Stimulated activated CD8-positive, alpha-beta memory T cell treated with anti-CD3 and anti-CD28 coated beads, Interleukin-12 subunit alpha, Interleukin-12 subunit beta, amount 100 ng/mL, for 1 hour (primary cell): Measurements from ENCODE around the gene WDR35.

Experiments used
- DNase-seq: peaks from one replicate; pipeline ENCODE4 v3.0.0-alpha.2; 2020; ENCODE audit warnings: low read depth

The WDR35 gene

DNA sequence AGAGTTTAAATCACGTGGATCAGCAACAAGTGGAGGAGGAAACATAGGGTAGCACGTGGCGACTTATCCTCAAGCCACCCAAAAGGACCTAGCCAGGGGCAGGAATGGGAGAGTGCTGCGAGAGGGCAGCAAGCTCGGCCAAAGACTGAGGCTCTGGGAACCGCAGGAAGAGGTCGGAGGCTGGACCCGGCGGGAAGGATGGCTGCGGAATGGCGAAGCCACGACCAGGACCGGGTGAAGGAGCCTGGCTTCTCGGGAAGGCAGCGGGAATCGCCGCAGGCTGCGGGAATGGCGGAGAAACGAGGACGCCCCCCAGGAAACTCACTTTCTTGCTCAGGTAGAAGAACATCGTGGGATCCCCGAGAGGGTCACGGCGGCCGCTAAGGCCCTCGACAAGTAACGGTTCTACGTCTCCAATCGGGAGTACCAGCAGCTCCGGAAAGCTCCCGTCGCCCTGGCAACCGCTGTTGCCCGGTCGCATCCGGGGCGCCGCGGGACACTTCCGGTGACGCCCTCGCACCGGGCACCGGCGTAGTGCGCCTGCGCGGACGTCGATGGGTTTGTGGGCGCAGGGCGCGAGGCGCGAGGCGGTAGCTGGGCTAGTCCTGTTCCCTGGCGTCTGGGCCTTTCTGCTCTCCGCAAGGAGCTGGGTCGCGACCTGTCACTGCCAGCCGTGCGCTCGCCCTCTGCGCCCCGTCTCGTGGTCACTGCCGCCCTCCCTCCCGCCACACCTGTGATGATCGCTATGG, at the start of gene WDR35:
WDR35 (minus strand) TSS at position 439 of the 749 bp plus-strand sequence; CDS start at position 349, 90 bp downstream.
- DNase-seq = peak; percentile 83

- no peak for DNase-seq
These were observed 47.8 kb upstream of the WDR35 start for GRCh38 chr2:20037660-20038059.

GRCh38 chr2:20035955-20036666, 46.2 kb upstream of the WDR35 start:
- no peak for DNase-seq

- DNase-seq = no peak
These were observed 44.9 kb upstream of the WDR35 start for GRCh38 chr2:20034821-20035220.

GRCh38 chr2:20034218-20034617, 44.3 kb upstream of the WDR35 start:
- no peak for DNase-seq

DNA sequence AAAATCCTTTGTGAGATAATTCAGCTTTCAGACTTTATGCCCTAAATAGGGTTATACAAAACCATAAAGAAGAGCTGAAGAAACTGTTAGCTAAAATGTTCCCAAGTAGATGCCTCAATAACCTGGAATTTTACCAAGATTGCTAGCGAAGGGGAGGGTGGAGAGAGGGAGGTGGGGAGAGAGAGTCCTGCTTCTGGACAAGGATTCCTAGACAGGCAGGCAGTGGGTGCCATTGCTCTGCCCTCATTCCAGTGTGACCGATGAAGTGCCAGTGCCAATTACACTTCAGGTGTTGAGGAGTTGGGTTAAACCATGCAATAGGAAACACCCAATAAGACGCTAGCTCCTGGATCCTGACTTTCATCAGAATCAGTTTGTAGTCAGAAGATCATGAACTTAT, 43.4 kb upstream of the WDR35 start:
- no peak for DNase-seq

- DNase-seq = no peak
These were observed 40.3 kb upstream of the WDR35 start for GRCh38 chr2:20030224-20030623.

GRCh38 chr2:20027705-20028434, 38.0 kb upstream of the WDR35 start:
- DNase-seq = no peak

DNA sequence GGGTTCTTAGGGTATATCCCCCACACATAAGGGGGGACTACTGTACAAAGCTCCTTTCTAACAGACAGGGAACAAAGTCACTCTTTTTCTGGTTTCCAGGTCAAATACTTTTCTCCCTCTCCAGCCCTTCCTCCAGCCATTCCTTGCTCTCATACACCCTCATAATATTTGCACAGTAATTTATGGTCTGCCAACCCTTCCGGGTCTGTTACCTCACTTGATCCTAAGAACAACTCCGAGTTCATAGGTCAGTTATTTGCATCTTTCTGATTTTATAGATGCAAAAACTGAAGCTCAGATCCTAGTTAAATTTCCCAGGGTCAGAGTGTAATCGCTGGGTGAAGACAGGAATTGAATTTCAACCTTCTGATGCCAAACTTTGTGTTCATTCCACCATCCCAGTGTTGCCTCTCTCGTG, 37.4 kb upstream of the WDR35 start:
- DNase-seq = no peak

DNA sequence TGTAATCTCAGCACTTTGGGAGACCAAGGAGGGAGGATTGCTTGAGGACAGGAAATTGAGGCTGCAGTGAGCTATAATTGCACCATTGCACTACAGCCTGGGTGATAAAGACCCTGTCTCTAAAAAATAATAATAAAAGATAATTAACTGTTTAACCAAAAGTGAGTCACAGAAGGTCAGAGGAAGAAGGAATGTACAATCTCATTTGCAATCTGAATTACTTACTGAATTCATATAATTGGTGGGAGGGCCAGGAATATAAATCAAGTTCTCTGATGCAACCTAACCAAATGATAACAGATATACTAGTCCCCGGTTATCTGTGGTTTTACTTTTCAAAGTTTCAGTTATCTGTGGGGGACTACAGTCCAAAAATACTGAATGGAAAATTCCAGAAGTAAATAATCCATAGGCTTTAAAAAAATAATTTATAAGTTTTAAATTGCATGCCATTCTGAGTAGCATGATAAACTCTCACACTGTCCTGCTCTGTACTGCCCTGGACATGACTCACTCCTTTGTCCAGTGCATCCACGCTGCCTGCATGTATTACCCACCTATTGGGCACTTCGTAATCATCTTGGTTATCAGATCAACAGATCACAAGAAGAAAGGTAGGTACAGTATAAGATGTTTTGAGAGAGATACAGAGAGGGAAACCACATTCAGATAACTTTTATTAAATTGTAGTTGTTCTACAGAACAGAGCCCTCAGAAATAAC, 35.3 kb upstream of the WDR35 start:
- DNase-seq = no peak

GRCh38 chr2:20023688-20024087, 33.8 kb upstream of the WDR35 start:
- DNase-seq = no peak

DNA sequence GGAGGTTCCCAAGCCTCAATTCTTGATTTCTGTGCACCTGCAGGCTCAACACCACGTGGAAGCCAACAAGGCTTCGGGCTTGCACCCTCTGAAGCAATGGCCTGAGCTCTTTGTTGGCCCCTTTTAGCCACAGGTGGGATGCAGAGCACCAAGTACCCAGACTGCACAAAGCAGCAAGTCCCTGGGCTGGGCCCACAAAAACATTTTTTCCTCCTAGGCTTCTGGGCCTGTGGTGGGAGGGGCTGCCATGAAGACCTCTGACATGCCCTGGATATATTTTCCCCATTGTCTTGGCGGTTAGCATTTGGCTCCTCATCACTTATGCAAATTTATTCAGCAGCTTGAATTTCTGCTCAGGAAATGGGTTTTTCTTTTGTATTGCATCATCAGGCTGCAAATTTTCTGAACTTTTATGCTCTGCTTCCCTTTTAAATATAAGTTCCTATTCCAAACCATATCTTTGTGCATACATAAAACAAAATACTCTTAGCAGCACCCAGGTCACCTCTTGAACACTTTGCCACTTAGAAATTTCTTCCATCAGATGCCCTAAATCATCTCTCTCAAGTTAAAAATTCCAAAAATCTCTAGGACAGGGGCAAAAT, 31.6 kb upstream of the WDR35 start:
- DNase-seq = no peak

- no peak for DNase-seq
These were observed 29.8 kb upstream of the WDR35 start for GRCh38 chr2:20019747-20020146.

DNA sequence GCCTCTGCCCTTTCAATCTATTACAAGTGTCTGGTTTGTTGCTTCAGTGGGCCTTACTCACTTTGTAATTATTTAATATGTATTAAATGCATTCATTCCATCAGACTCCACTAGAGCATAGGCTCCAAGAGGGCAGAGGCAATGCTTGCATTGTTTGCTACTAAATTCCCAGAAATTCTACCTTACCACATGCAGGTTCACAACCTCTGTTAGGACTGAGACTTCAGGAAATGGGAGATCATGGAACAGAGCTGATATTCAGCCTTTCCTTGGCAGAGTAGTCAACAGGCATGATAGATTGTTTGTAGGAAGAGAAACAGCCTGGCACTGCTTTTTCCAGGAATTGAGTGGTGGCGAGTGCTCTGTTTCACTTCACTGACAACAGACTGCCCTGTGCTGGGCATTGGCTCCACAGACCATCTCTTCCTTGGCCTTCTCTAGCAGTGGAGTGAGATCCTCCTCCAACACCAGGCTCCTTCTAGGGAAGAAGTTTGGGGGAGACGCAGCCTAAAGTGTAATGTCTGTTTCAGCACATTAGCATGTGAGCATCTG, 28.8 kb upstream of the WDR35 start:
- DNase-seq = no peak

DNA sequence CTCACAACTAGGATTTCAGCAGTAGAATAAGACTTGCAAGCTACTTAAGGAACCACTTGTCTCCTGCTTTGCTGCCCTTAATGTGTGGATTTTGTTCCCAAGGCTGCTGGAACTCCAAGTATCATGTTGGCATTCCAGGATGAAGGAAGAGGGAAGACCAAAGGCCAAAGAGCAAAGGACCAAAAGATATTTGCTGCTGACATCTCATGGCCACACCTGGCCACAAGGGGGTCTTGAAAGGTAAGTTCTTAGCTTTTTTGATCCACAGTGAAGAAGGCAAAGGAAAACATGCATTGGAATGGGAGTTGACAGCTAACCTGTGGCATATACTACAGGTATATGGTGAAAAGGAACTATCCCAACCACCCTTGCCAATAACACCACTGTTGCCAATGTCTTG, 26.4 kb upstream of the WDR35 start:
- DNase-seq = no peak

GRCh38 chr2:20015482-20016083, 25.7 kb upstream of the WDR35 start:
- no peak for DNase-seq

DNA sequence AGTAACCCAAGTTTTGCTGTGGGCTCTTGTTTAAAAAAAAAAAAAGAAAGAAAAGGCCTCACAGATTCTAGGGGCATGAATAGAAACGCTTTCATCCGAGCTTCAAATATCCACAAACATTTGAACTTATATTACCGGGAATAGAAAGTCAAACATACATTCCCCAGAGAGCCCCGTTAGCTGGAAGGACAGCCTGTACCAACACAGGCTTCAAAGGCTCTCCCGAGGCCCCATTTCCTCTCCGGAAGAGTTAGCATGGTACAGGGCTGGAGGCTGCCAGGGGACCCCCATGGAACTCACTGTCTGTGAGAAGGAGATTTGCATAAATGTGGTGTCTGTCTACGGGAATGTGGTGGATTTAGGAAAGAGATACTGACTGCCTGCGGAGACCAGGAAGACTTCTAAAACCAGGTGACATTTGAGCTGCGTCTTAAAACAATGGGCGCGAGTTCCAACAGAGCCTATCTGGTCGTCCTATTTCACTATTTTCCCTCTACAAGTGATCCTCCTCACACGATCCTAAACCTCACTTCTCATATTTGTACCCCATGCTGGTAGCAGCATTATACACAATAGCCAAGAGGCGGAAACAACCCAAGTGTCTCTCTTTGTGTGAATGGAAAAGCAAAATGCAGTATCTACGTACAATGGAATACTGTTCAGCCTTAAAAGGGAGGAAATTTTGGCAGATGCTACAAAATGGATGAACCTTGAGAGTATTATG, 23.4 kb upstream of the WDR35 start:
- DNase-seq = no peak

GRCh38 chr2:20012282-20013125, 22.6 kb upstream of the WDR35 start, which contains the start of gene MATN3:
MATN3 (minus strand) TSS chr2:20012668; CDS start chr2:20012631, 37 bp downstream.
- no peak for DNase-seq

DNA sequence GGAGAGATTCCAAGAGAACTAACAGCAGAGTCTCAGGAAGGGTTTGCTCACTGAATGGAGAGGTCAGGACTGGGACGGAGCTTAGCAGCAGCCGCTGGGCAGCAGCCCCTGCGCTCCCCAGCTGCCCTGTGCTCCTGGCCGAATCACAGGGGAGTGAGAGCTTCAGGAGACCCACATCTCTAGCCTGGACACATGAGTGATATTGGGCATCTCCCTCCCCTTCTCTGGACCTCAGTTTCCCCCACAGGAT, 22.1 kb upstream of the WDR35 start:
- DNase-seq = no peak
